Cardiac muscle cell (in vitro differentiated cells and primary cell): ENCODE data around the gene SRP14. TPM values are rescaled to one million over a fixed set of nuclear protein-coding genes. Genes with fewer than 3 reads are reported as not detected.

Experiments used
- DNase-seq, 2 donors: peaks; one replicate each; pipeline versions ENCODE4 v3.0.0 to v3.0.0-alpha.2; 2010 to 2017; ENCODE audit warnings: low read depth in 1 of 2, low spot score in 1 of 2
- H3K27ac ChIP-seq: fragments of 200-600 bp; sonication (generic); 2 replicates; pipeline ENCODE4 v1.5.1; 2016
- H3K27me3 ChIP-seq: fragments of 200-600 bp; sonication (generic); 2 replicates; pipeline ENCODE4 v1.6.0; 2016; ENCODE audit warnings: control low read depth
- H3K36me3 ChIP-seq: fragments of 200-600 bp; sonication (generic); 2 replicates; pipeline ENCODE4 v1.5.1; 2016; ENCODE audit warnings: control low read depth
- H3K4me1 ChIP-seq: fragments of 200-600 bp; sonication (generic); 2 replicates; pipeline ENCODE4 v1.8.1; 2017; ENCODE audit warnings: low read depth, mild to moderate bottlenecking, mixed run types
- H3K4me3 ChIP-seq: fragments of 200-600 bp; sonication (generic); 2 replicates; pipeline ENCODE4 v1.5.1; 2016; ENCODE audit warnings: mild to moderate bottlenecking
- H3K9me3 ChIP-seq: fragments of 200-600 bp; sonication (generic); 2 replicates; pipeline ENCODE4 v1.5.1; 2017; ENCODE audit warnings: low read depth, mild to moderate bottlenecking, control low read depth
- polyA plus RNA-seq: library from polyadenylated mRNA; unstranded; fragments of >200 nt; fragmentation: Nextera tagmentation; extraction: Ambion mirVana; gene quantifications from 2 replicates; pipeline ENCODE4 v1.2.1, GENCODE V29; 2016
- total RNA-seq: library from RNA; depleted of rRNA; stranded (reverse); fragments of >200 nt; gene quantifications from 2 replicates; pipeline ENCODE4 v1.2.3, GENCODE V29; 2016
- TF ChIP-seq, protein P1 (sequence below): IDR thresholded peaks from 2 replicates; pipeline ENCODE4 v1.5.1; 2012; ENCODE audit warnings: low read depth, mild to moderate bottlenecking, low read length

Gene SRP14
- total and polyA plus RNA-seq, 2 experiments from 2014 or later, result 691 to 1,525 TPM

DNA sequence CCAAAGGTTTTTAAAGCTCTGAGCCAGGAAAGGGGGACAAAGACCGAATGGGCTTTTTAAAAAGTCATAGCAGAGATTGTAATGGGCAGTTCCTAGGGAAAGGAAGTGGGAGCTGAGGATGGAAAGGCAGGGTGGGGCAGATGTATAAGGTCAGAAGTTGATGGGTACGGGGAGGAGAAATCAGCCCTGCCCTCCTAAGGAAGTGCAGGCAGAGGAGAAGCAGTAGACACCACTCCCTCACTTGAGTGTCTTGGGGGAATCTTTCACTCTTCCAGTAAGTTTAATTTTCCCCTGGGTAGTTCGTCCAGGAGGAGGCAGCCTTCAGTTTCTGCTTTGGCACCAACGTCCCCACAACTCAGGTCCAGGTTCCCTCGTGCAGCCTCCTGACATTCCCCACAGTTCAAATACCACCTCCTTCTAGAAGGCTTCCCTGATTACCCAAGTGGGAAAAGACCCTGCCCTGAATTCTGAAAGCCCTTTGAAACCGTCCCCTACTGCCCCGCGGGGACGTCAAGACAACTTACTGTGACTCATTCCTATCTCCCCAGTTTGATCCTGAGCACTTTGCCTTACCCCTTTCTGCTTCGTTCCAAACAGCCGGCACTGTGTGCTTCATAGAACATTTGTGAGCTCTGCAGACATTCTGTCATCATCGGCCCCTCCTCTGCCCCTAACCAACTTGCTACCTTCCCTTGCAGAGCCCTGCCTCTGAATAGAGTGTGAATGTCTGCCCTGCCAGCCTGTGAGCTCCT, 14.3 kb upstream of the SRP14 start:
- Histone ChIP-seq H3K36me3 (no peaks in the 10 kb centered on the region), H3K27ac (no peak overlapping the region), H3K4me1 (peaks cover 14% of the 10 kb centered on the region), H3K9me3 (no peaks in the 10 kb centered on the region), H3K27me3 (no peaks in the 10 kb centered on the region), H3K4me3 (no peak overlapping the region)
- TF ChIP-seq, protein P1, sequence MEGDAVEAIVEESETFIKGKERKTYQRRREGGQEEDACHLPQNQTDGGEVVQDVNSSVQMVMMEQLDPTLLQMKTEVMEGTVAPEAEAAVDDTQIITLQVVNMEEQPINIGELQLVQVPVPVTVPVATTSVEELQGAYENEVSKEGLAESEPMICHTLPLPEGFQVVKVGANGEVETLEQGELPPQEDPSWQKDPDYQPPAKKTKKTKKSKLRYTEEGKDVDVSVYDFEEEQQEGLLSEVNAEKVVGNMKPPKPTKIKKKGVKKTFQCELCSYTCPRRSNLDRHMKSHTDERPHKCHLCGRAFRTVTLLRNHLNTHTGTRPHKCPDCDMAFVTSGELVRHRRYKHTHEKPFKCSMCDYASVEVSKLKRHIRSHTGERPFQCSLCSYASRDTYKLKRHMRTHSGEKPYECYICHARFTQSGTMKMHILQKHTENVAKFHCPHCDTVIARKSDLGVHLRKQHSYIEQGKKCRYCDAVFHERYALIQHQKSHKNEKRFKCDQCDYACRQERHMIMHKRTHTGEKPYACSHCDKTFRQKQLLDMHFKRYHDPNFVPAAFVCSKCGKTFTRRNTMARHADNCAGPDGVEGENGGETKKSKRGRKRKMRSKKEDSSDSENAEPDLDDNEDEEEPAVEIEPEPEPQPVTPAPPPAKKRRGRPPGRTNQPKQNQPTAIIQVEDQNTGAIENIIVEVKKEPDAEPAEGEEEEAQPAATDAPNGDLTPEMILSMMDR, result no peak
- DNase-seq, result no peak

DNA sequence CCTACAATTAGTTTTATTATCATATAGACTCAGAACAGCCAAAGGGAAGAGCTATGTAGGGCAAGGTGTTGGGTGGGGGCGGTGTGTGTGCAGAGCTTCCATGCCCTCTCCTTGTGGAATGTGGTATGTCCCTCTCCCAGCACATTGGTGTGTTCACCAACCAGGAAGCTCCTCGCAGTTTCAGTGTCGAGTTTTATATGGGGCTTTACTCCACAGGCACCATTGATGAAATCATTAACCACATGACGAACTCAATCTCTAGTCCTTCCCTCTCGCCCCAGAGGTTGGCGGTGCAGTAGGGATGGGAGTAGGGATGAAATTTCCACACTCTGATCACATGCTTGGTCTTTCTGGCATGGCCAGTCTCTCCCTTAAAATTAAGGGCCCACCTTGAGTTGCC, 13.6 kb upstream of the SRP14 start:
- peaks cover 14% of the 10 kb centered on the region for H3K4me1 ChIP-seq
- H3K4me3 ChIP-seq, result no peak overlapping the region
- H3K27me3 ChIP-seq, result no peaks in the 10 kb centered on the region
- no peak for DNase-seq
- no peaks in the 10 kb centered on the region for H3K9me3 ChIP-seq
- TF ChIP-seq, protein P1, result no peak
- H3K27ac ChIP-seq, result no peak overlapping the region
- H3K36me3 ChIP-seq, result no peaks in the 10 kb centered on the region

DNA sequence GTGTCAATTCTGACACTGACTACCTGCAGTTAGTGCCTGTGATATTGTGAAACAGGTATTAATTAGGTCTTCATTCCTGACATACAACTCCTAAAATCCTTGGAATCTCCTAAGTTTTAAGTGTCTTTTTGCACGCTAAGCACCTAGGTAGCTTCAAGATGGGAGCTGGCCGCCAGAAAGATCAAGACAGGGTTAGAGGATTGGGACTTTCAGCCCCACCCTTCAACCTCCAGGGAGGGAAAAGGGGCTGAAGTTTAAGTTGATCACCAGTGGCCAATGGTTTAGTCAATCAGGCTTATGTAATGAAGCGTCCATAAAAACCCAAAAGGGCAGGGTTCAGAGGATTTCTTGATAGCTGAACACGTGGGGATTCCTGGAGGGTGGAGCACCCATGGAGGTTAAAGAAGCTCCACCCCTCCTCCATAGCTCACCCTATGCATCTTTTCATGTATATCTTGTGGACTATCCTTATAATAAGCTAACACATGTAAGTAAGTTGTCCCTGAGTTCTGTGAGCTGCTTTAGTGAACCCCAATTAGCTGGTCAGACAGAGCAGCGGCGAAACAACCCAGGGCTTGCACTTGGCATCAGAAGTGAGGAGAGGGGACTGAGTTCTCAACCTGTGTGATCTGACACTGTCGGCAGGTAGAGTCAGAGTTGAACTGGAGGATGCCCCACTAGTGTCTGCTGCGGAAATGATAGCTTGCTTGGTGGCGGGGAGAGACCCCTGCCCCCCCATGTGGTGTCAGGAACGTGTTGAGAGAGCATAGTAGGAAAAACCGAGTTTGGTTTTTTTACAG, 12.8 kb upstream of the SRP14 start:
- no peak for DNase-seq
- Histone ChIP-seq H3K4me3 (no peak overlapping the region), H3K4me1 (peaks cover 14% of the 10 kb centered on the region), H3K27me3 (no peaks in the 10 kb centered on the region), H3K9me3 (no peaks in the 10 kb centered on the region), H3K27ac (no peak overlapping the region), H3K36me3 (no peaks in the 10 kb centered on the region)
- TF ChIP-seq, protein P1, result no peak

DNA sequence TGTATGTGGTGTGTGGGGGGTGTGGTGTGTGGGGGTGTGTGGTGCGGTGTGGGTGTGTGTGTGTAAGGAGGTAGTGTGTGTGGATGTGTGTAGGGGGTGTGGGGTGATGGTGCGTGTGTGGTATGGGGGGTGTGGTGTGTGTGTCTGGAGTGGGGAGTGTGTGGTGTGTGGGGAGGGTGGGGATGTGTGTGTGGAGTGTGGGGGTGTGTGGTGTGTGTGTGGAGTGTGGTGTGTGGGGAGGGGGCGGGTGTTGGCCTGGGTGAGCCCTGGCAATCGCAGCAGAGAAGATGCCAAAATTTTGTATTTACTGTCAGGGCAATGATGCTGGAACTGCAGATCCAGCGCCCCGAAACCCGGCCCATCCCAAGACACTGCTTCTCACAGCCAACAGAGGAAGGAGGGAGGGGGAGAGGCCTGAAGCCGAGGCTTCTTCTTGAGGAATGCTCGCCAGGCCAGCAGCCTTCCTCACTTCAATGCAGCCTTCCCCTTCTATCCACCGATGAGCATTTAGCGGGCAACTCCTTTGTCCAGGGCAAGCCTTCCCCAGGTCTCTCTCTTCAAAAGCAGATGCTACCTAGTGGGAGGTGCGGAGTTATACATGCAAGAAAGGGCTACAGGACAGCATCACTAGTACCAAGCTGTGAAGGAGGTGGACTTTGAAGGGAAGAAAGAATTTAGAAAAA, 11.9 kb upstream of the SRP14 start:
- peaks cover 14% of the 10 kb centered on the region for H3K4me1 ChIP-seq
- TF ChIP-seq, protein P1, result no peak
- peak in 1 of 2 donors; percentile 43 for DNase-seq
- H3K36me3 ChIP-seq, result no peaks in the 10 kb centered on the region
- H3K27me3 ChIP-seq, result no peaks in the 10 kb centered on the region
- no peak overlapping the region for H3K4me3 ChIP-seq
- no peak overlapping the region for H3K27ac ChIP-seq
- H3K9me3 ChIP-seq, result no peaks in the 10 kb centered on the region

DNA sequence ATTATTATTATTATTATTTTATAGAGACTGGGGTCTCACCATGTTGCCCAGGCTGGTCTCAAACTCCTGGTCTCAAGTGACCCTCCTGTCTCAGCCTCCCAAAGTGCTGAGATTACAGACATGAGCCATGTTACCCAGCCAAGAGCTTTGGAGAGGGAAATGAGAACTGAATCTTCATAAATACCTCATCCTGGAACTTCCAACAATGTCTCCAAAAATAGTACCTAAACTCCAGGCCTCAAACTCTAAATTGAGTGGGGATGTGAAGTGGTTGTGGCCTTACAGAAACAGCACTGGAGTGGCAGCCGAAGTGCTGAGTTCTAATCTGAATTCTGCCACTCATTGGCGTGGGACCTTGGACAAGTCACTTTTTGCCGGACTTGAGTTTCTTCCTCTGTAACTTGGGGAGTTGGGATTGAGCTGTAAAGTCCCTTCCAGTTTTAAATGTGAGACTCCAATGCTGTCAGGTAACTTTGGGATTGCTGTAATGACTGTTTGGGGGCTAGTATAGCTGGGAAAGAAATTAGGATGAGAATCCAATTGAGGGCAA, 10.0 kb upstream of the SRP14 start:
- H3K36me3 ChIP-seq, result no peaks in the 10 kb centered on the region
- H3K4me1 ChIP-seq, result peaks cover 8% of the 10 kb centered on the region
- no peak overlapping the region for H3K27ac ChIP-seq
- no peak overlapping the region for H3K4me3 ChIP-seq
- no peak for DNase-seq
- H3K9me3 ChIP-seq, result no peaks in the 10 kb centered on the region
- TF ChIP-seq, protein P1, result no peak
- H3K27me3 ChIP-seq, result no peaks in the 10 kb centered on the region
